IMR-90 (cell line): ENCODE data around the gene PKD1. TPM values are rescaled to one million over a fixed set of nuclear protein-coding genes. Genes with fewer than 3 reads are reported as not detected.

Source experiments
- ATAC-seq: fragments of 200-7000 bp; cut with Tn5 transposase; 2 replicates; pipeline ENCODE4 v1.9.1; 2020; ENCODE audit warnings: low read depth, mild to moderate bottlenecking, moderate library complexity
- BruUV-seq: library from RNA; stranded (reverse); fragments of 400-500 nt; replicated peaks from 2 replicates; lab custom pipeline; 2021; lab: Mats Ljungman, UMichigan
- CTCF ChIA-PET: fragments of 300-600 bp; formaldehyde crosslinking; extraction: SDS; loops from one replicate; lab custom pipeline; 2021; ENCODE audit warnings: antibody characterized with exemption; lab: Yijun Ruan, JAX
- POLR2A ChIA-PET: fragments of 300-600 bp; sonication (Branson Sonifier 250); formaldehyde crosslinking; loops from one replicate; lab custom pipeline; 2022; ENCODE audit warnings: antibody characterized with exemption; ENCODE audit not compliant: unreplicated experiment; lab: Charles Lee
- DNase-seq: peaks from one replicate; pipeline ENCODE4 v3.0.0; 2013
- H2AFZ ChIP-seq: replicated peaks from 2 replicates; pipeline ENCODE3; 2013; ENCODE audit warnings: low read length, mild to moderate bottlenecking; ENCODE audit not compliant: poor library complexity
- H2AK5ac ChIP-seq: 2 replicates; pipeline ENCODE4 v1.6.1; 2013; ENCODE audit warnings: low read depth, low read length, inconsistent platforms
- H2AK9ac ChIP-seq: replicated peaks from 2 replicates; pipeline ENCODE3; 2013; ENCODE audit warnings: mild to moderate bottlenecking, low read depth, low read length, moderate library complexity; ENCODE audit not compliant: poor library complexity
- H2BK120ac ChIP-seq: 2 replicates; pipeline ENCODE4 v1.6.1; 2013; ENCODE audit warnings: low read depth, low read length, inconsistent platforms
- H2BK15ac ChIP-seq: 3 replicates; pipeline ENCODE4 v1.6.1; 2013; ENCODE audit warnings: low read depth, low read length, inconsistent platforms
- H2BK20ac ChIP-seq: 2 replicates; pipeline ENCODE4 v1.6.1; 2013; ENCODE audit warnings: low read depth, mild to moderate bottlenecking, inconsistent platforms, low read length, moderate library complexity
- H2BK5ac ChIP-seq: 2 replicates; pipeline ENCODE4 v1.6.1; 2013; ENCODE audit warnings: mild to moderate bottlenecking, low read depth, low read length, inconsistent platforms; ENCODE audit not compliant: poor library complexity, severe bottlenecking
- H3K14ac ChIP-seq: replicated peaks from 2 replicates; pipeline ENCODE4 v1.6.1; 2013; ENCODE audit warnings: low read depth, low read length, inconsistent platforms
- H3K18ac ChIP-seq: 2 replicates; pipeline ENCODE4 v1.6.1; 2013; ENCODE audit warnings: low read depth, low read length, control low read depth
- H3K23ac ChIP-seq: 2 replicates; pipeline ENCODE4 v1.6.1; 2013; ENCODE audit warnings: low read depth, low read length, inconsistent platforms
- H3K27ac ChIP-seq: 2 replicates; pipeline ENCODE4 v1.5.1; 2013; ENCODE audit warnings: mild to moderate bottlenecking, control low read depth, low read length; ENCODE audit not compliant: insufficient read depth
- H3K27me3 ChIP-seq: 2 replicates; pipeline ENCODE4 v1.6.1; 2013; ENCODE audit warnings: low read length; ENCODE audit not compliant: control insufficient read depth, insufficient read depth
- H3K36me3 ChIP-seq: 2 replicates; pipeline ENCODE4 v1.6.1; 2013; ENCODE audit warnings: low read length, mixed read lengths; ENCODE audit not compliant: control insufficient read depth, insufficient read depth
- H3K4ac ChIP-seq: 2 replicates; pipeline ENCODE4 v1.6.1; 2013; ENCODE audit warnings: low read depth, low read length, inconsistent platforms
- H3K4me1 ChIP-seq: 2 replicates; pipeline ENCODE4 v1.6.1; 2013; ENCODE audit warnings: low read length, mixed read lengths; ENCODE audit not compliant: control insufficient read depth, insufficient read depth
- H3K4me2 ChIP-seq: 2 replicates; pipeline ENCODE4 v1.6.1; 2013; ENCODE audit warnings: low read depth, mild to moderate bottlenecking, control low read depth, low read length, moderate library complexity
- H3K4me3 ChIP-seq: 2 replicates; pipeline ENCODE4 v1.5.1; 2013; ENCODE audit warnings: low read depth, mild to moderate bottlenecking, control low read depth, low read length, moderate library complexity; ENCODE audit not compliant: insufficient read depth
- H3K56ac ChIP-seq: 2 replicates; pipeline ENCODE4 v1.6.1; 2013; ENCODE audit warnings: low read length, inconsistent platforms; ENCODE audit not compliant: insufficient read depth; ENCODE audit errors: extremely low read depth
- H3K79me1 ChIP-seq, 2 experiments: 2 replicates each; pipeline ENCODE4 v1.6.1; 2013; ENCODE audit warnings: low read length in 2 of 2, inconsistent platforms in 1 of 2, low read depth in 1 of 2
- H3K9ac ChIP-seq: 2 replicates; pipeline ENCODE4 v1.6.1; 2013; ENCODE audit warnings: low read depth, low read length, control low read depth
- H3K9me1 ChIP-seq: 2 replicates; pipeline ENCODE4 v1.6.1; 2013; ENCODE audit warnings: low read length, inconsistent platforms; ENCODE audit not compliant: insufficient read depth
- H3K9me3 ChIP-seq: 2 replicates; pipeline ENCODE4 v1.6.1; 2013; ENCODE audit warnings: low read length; ENCODE audit not compliant: control insufficient read depth, insufficient read depth
- H4K20me1 ChIP-seq: 2 replicates; pipeline ENCODE4 v1.6.1; 2013; ENCODE audit warnings: low read length, inconsistent platforms; ENCODE audit not compliant: insufficient read depth
- H4K5ac ChIP-seq: 2 replicates; pipeline ENCODE4 v1.6.1; 2013; ENCODE audit warnings: mild to moderate bottlenecking, low read depth, low read length, control low read depth
- H4K8ac ChIP-seq, 2 experiments: 2 replicates each; pipeline ENCODE4 v1.6.1; 2013; ENCODE audit warnings: low read depth in 2 of 2, low read length in 2 of 2, control low read depth in 1 of 2, inconsistent platforms in 1 of 2
- H4K91ac ChIP-seq: 2 replicates; pipeline ENCODE4 v1.6.1; 2013; ENCODE audit warnings: low read depth, low read length, inconsistent platforms; ENCODE audit not compliant: insufficient read depth
- BHLHE40 ChIP-seq: fragments of 150-350 bp; IDR thresholded peaks from 2 replicates; pipeline ENCODE4 v1.6.1; 2016; ENCODE audit warnings: mild to moderate bottlenecking, low read depth, low read length
- CEBPB ChIP-seq: IDR thresholded peaks from 2 replicates; pipeline ENCODE4 v1.6.1; 2012; ENCODE audit warnings: low read depth, low read length, improper control_type of control experiment
- CHD1 ChIP-seq: IDR thresholded peaks from 2 replicates; pipeline ENCODE4 v1.6.1; 2012; ENCODE audit warnings: low read depth, low read length, improper control_type of control experiment
- FOS ChIP-seq: fragments of 150-350 bp; IDR thresholded peaks from 2 replicates; pipeline ENCODE4 v1.6.1; 2016; ENCODE audit warnings: low read depth, low read length
- MAFK ChIP-seq: IDR thresholded peaks from 2 replicates; pipeline ENCODE4 v1.6.1; 2012; ENCODE audit warnings: low read depth, low read length, improper control_type of control experiment
- MAZ ChIP-seq: IDR thresholded peaks from 2 replicates; pipeline ENCODE4 v1.6.1; 2012; ENCODE audit warnings: low read depth, mild to moderate bottlenecking, low read length, improper control_type of control experiment, moderate library complexity, borderline replicate concordance
- MXI1 ChIP-seq: IDR thresholded peaks from 2 replicates; pipeline ENCODE4 v1.6.1; 2012; ENCODE audit warnings: low read depth, mild to moderate bottlenecking, low read length, moderate library complexity, borderline replicate concordance
- RAD21 ChIP-seq: IDR thresholded peaks from 2 replicates; pipeline ENCODE4 v1.6.1; 2012; ENCODE audit warnings: low read length, improper control_type of control experiment
- RCOR1 ChIP-seq: IDR thresholded peaks from 2 replicates; pipeline ENCODE4 v1.6.1; 2012; ENCODE audit warnings: mild to moderate bottlenecking, low read length, improper control_type of control experiment; ENCODE audit not compliant: insufficient replicate concordance
- RFX5 ChIP-seq: IDR thresholded peaks from 2 replicates; pipeline ENCODE4 v1.8.0; 2012; ENCODE audit warnings: low read depth, mild to moderate bottlenecking, low read length, moderate library complexity
- SMC3 ChIP-seq: fragments of 150-350 bp; IDR thresholded peaks from 2 replicates; pipeline ENCODE4 v1.6.1; 2016; ENCODE audit warnings: low read depth, mild to moderate bottlenecking, antibody characterized with exemption, low read length, moderate library complexity
- WGBS, 2 experiments: methylation state at CpG; one replicate each; pipeline versions ENCODE4 v1.1.5 to v1.1.7; 2013; ENCODE audit warnings: missing lambda C conversion rate in 2 of 2; ENCODE audit not compliant: insufficient read length in 1 of 2; ENCODE audit errors: extremely low coverage in 2 of 2; 5-methylcytosine and 5-hydroxymethylcytosine counted together
- dilution Hi-C: fragments of 300-500 bp; cut with HindIII; formaldehyde crosslinking; loops from one replicate; pipeline ENCODE4 v1.14.3; 2018; ENCODE audit warnings: low sequenced_read_pairs; ENCODE audit not compliant: unreplicated experiment
- in situ Hi-C: fragments of 300-500 bp; cut with MboI; formaldehyde crosslinking; loops from 3 replicates; pipeline ENCODE4 v1.14.3; 2019; ENCODE audit warnings: low sequenced_read_pairs, inconsistent platforms, mixed read lengths
- intact Hi-C: fragments of 100-400 bp; cut with micrococcal nuclease; formaldehyde crosslinking; loops from 2 replicates; pipeline ENCODE4 v1.10.0; 2022
- polyA plus RNA-seq, 3 experiments: library from polyadenylated mRNA; depleted of rRNA; stranded (reverse); fragments of >200 nt; gene quantifications; 2 replicates each; pipeline ENCODE4 v1.2.3, GENCODE V29; 2012; ENCODE audit warnings: low replicate concordance in 1 of 3
- total RNA-seq: library from RNA; depleted of rRNA; stranded (reverse); fragments of >200 nt; gene quantifications from 2 replicates; pipeline ENCODE4 v1.2.3, GENCODE V29; 2012
- TF ChIP-seq, protein P1 (sequence below): conservative IDR thresholded peaks from 2 replicates; pipeline ENCODE4 v1.5.1; 2012; ENCODE audit warnings: mild to moderate bottlenecking, low read depth, low read length, improper control_type of control experiment
- TF ChIP-seq, protein P2 (sequence below): fragments of 150-350 bp; IDR thresholded peaks from 2 replicates; pipeline ENCODE4 v1.6.1; 2017; ENCODE audit warnings: mild to moderate bottlenecking, antibody characterized with exemption, low read length, low read depth

PKD1 gene
- total and polyA plus RNA-seq, 2 of the 4 experiments (the other 2 are of a cell fraction): 7.9 to 97.3 TPM

DNA sequence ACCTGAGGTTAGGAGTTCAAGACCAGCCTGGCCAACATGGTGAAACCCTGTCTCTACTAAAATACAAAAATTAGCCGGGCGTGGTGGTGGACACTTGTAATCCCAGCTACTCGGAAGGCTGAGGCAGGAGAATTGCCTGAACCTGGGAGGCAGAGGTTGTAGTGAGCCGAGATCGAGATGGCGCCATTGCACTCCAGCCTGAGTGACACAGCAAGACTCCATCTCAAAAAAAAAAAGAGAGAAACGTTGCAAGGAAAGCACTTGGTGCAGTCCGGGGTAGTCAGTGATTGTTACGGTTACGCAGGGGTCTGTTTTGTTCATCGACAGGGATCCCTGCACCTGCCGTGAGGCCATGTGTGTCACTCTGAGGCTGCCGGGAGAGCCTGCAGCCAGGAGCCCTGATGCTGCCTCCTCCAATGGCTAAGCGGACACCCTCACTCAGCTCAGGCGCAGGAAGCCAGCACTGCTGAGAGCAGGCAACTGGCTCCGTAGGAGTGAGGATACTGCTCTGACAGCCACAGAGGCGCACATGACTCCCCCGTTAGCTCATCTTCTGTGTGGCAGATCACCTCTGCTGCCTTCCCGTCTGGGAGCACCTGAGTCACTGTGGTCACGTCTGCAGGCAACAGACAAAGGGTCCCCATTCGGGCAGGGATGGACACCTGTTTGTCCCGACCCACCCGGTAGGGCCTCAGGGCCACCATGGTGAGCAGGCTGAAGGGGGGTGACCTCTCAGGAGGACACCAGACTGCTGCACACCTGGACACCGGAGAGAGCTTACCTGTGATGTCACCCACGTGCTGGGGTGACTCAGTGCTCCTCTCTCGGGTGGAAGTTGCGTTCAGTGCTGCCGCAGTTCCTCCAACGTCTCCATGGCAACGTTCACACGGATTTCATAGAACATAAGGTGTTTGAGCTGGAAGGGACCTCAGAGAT, 7.5 kb upstream of the PKD1 start:
- peaks cover 5% of the 10 kb centered on the region for H3K4me1 ChIP-seq
- no peak overlapping the region for H2BK120ac ChIP-seq
- no peak overlapping the region for H3K9ac ChIP-seq
- no peak overlapping the region for H2BK20ac ChIP-seq
- dilution Hi-C loops: no loop called here
- CTCF ChIA-PET: interaction anchor here (0.6 to 0.7 kb wide), 2 partner anchors 11 to 121 kb away, joined by 3 read pairs; no protein-coding TSS in a partner anchor
- intact Hi-C loops: loop anchor here (5.0 kb wide), 1 partner anchor 141 kb away; no protein-coding TSS in a partner anchor
- H3K4ac ChIP-seq: no peak overlapping the region
- H2AFZ ChIP-seq: no peak overlapping the region
- H3K18ac ChIP-seq: no peak overlapping the region
- H3K27me3 ChIP-seq: no peaks in the 10 kb centered on the region
- no TSS peak for BruUV-seq
- H4K8ac ChIP-seq: no peak overlapping the region
- peaks cover 0 to 3% of the 10 kb centered on the region in 2 experiments; a peak in 1 of 4 replicates for H3K79me1 ChIP-seq
- in situ Hi-C loops: loop anchor here (5.0 kb wide), 1 partner anchor 121 kb away; no protein-coding TSS in a partner anchor
- no peak overlapping the region for H2BK15ac ChIP-seq
- WGBS, 2 experiments: 68% methylated on average over 5 of the region's 31 CpGs; no CpG with 5 or more reads in 1 of the 2 experiments
- DNase-seq (no peak), ATAC-seq (no peak)
- no peak overlapping the region for H2AK9ac ChIP-seq
- no peaks in the 10 kb centered on the region for H3K9me1 ChIP-seq
- H2AK5ac ChIP-seq: no peak overlapping the region
- H3K23ac ChIP-seq: no peak overlapping the region
- no peak overlapping the region for H3K14ac ChIP-seq
- H3K9me3 ChIP-seq: no peaks in the 10 kb centered on the region
- H3K4me3 ChIP-seq: no peak overlapping the region
- no peak overlapping the region for H2BK5ac ChIP-seq
- no peak overlapping the region for H3K4me2 ChIP-seq
- H4K5ac ChIP-seq: no peak overlapping the region
- no peak overlapping the region for H3K56ac ChIP-seq
- no peak overlapping the region for H4K91ac ChIP-seq
- no peak overlapping the region for H3K27ac ChIP-seq
- H4K20me1 ChIP-seq: peaks cover 7% of the 10 kb centered on the region
- POLR2A ChIA-PET: no interaction called here
- no peaks in the 10 kb centered on the region for H3K36me3 ChIP-seq
- TF ChIP-seq RFX5: no peak
- TF ChIP-seq RCOR1: no peak
- no peak for TF ChIP-seq CEBPB
- no peak for TF ChIP-seq MAFK
- TF ChIP-seq CHD1: no peak
- TF ChIP-seq, protein P1, sequence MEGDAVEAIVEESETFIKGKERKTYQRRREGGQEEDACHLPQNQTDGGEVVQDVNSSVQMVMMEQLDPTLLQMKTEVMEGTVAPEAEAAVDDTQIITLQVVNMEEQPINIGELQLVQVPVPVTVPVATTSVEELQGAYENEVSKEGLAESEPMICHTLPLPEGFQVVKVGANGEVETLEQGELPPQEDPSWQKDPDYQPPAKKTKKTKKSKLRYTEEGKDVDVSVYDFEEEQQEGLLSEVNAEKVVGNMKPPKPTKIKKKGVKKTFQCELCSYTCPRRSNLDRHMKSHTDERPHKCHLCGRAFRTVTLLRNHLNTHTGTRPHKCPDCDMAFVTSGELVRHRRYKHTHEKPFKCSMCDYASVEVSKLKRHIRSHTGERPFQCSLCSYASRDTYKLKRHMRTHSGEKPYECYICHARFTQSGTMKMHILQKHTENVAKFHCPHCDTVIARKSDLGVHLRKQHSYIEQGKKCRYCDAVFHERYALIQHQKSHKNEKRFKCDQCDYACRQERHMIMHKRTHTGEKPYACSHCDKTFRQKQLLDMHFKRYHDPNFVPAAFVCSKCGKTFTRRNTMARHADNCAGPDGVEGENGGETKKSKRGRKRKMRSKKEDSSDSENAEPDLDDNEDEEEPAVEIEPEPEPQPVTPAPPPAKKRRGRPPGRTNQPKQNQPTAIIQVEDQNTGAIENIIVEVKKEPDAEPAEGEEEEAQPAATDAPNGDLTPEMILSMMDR: no peak
- no peak for TF ChIP-seq FOS
- TF ChIP-seq MXI1: no peak
- TF ChIP-seq BHLHE40: no peak
- TF ChIP-seq SMC3: no peak
- no peak for TF ChIP-seq RAD21
- TF ChIP-seq, protein P2, sequence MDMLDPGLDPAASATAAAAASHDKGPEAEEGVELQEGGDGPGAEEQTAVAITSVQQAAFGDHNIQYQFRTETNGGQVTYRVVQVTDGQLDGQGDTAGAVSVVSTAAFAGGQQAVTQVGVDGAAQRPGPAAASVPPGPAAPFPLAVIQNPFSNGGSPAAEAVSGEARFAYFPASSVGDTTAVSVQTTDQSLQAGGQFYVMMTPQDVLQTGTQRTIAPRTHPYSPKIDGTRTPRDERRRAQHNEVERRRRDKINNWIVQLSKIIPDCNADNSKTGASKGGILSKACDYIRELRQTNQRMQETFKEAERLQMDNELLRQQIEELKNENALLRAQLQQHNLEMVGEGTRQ: no peak
- no peak for TF ChIP-seq MAZ
